Spleen (tissue), 11 donors: ENCODE measurements around the gene YAP1. TPM values are rescaled to one million over a fixed set of nuclear protein-coding genes. Genes with fewer than 3 reads are reported as not detected.

Source experiments
- DNase-seq: peaks from one replicate; pipeline ENCODE4 v3.0.0-alpha.2; 2020
- H3K27ac ChIP-seq, 8 donors: fragments of 200-600 bp; sonication (generic) in 7 of 8; 1 replicate in 4 of 8; 2 replicates in 4 of 8; pipeline versions ENCODE4 v1.5.0 to v1.8.0; 2016 to 2021; ENCODE audit warnings: inconsistent platforms in 4 of 8, mild to moderate bottlenecking in 4 of 8, moderate library complexity in 1 of 8
- H3K27me3 ChIP-seq, 7 donors: fragments of 200-600 bp; sonication (generic) in 6 of 7; replicated peaks in 1 of 7; 1 replicate in 4 of 7; 2 replicates in 3 of 7; pipeline versions ENCODE4 v1.5.0 to v1.8.0; 2016 to 2021; ENCODE audit warnings: inconsistent platforms in 3 of 7, mild to moderate bottlenecking in 1 of 7
- H3K36me3 ChIP-seq, 6 donors: fragments of 200-600 bp; sonication (generic) in 5 of 6; 1 replicate in 4 of 6; 2 replicates in 2 of 6; pipeline versions ENCODE4 v1.5.0 to v1.8.0; 2016 to 2021; ENCODE audit warnings: inconsistent platforms in 2 of 6
- H3K4me1 ChIP-seq, 6 donors: fragments of 200-600 bp; sonication (generic) in 5 of 6; 1 replicate in 3 of 6; 2 replicates in 3 of 6; pipeline versions ENCODE4 v1.5.0 to v1.8.0; 2016 to 2021; ENCODE audit warnings: inconsistent platforms in 3 of 6
- H3K4me3 ChIP-seq, 8 donors: fragments of 200-600 bp; sonication (generic) in 7 of 8; 1 replicate in 4 of 8; 2 replicates in 4 of 8; pipeline versions ENCODE4 v1.5.0 to v1.8.0; 2016 to 2021; ENCODE audit warnings: inconsistent platforms in 4 of 8, mild to moderate bottlenecking in 4 of 8, moderate library complexity in 2 of 8
- H3K9me3 ChIP-seq, 8 donors: fragments of 200-600 bp; sonication (generic) in 7 of 8; 1 replicate in 4 of 8; 2 replicates in 4 of 8; pipeline versions ENCODE4 v1.5.0 to v1.8.0; 2016 to 2021; ENCODE audit warnings: inconsistent platforms in 4 of 8
- CTCF ChIP-seq, 11 experiments: fragments of 200-600 bp in 7 of 11; fragments of 450-650 bp in 4 of 11; sonication (generic) in 4 of 11; IDR thresholded peaks in 8 of 11; conservative IDR thresholded peaks in 3 of 11; 1 replicate in 7 of 11; 2 replicates in 4 of 11; pipeline versions ENCODE4 v1.4.0 to v1.8.0; 2016 to 2021; ENCODE audit warnings: antibody characterized with exemption in 11 of 11, inconsistent platforms in 4 of 11, mild to moderate bottlenecking in 1 of 11
- POLR2A ChIP-seq, 3 donors: fragments of 450-650 bp; IDR thresholded peaks; one replicate each; pipeline ENCODE4 v1.5.1; 2017; ENCODE audit warnings: antibody characterized with exemption in 3 of 3, mild to moderate bottlenecking in 1 of 3
- POLR2AphosphoS5 ChIP-seq, 3 donors: sonication (generic); formaldehyde crosslinking; IDR thresholded peaks; one replicate each; pipeline ENCODE4 v1.5.1; 2017; ENCODE audit warnings: antibody characterized with exemption in 3 of 3
- WGBS, 5 donors: extraction: QIAGEN DNeasy Blood & Tissue Kit in 3 of 5; methylation state at CpG; one replicate each; pipeline versions ENCODE4 v1.1.5 to v1.1.7; 2013 to 2018; 5-methylcytosine and 5-hydroxymethylcytosine counted together
- intact Hi-C: fragments of 100-400 bp; cut with DNase I; formaldehyde crosslinking; loops from one replicate; pipeline ENCODE4 v1.15.0; 2023; ENCODE audit warnings: low total_unique reads
- polyA plus RNA-seq, 3 donors: library from polyadenylated mRNA; stranded (reverse); fragments of 200-250 nt; gene quantifications; one replicate each; pipeline ENCODE4 v1.2.1, GENCODE V29; 2013
- total RNA-seq, 7 donors: library from RNA; depleted of rRNA in 3 of 7; stranded (reverse); fragments of >200 nt in 3 of 7; fragmentation: NEBNext Ultra II Directional in 4 of 7; extraction: Animal tissue kit (Norgen Biotek cat#: 25700) in 4 of 7; gene quantifications; one replicate each; pipeline versions ENCODE4 v1.1.0 to v1.2.1, GENCODE V29; 2016 to 2021
- donor health status: healthy with polysubstance abuse.
- donor health status: DM: no; HTN: no; CAD: no; lungs with moderate emphysema.
- donor health status: DM: no; HTN: no; CAD: no.
- donor health status: Bipolar disorder and iron deficiency.
- donor health status: healthy.
- donor health status: DM: no; HTN: no; CAD: no.
- donor health status: DM: yes; HTN: yes; CAD: no.

The YAP1 gene
- total and polyA plus RNA-seq, 10 donors = 4.9 to 37.3 (median 31.4) TPM

- H3K27ac ChIP-seq = no peak overlapping the region
- no peak overlapping the region for H3K4me3 ChIP-seq
- H3K4me1 ChIP-seq = no peaks in the 10 kb centered on the region
- no peaks in the 10 kb centered on the region for H3K36me3 ChIP-seq
- TF ChIP-seq CTCF (IDR thresholded peaks at IDR 0.05 in 8 of 11, conservative IDR thresholded peaks at IDR 0.05 in 3 of 11) (no peak), POLR2A (IDR thresholded peaks at IDR 0.05) (no peak), POLR2AphosphoS5 (IDR thresholded peaks at IDR 0.05) (no peak)
- no peak for DNase-seq
- H3K9me3 ChIP-seq = no peaks in the 10 kb centered on the region
- intact Hi-C loops = no loop called here
- 58 to 75% (median 71%) methylated on average over 6 of the region's 6 CpGs for WGBS, 5 donors
- peaks cover 0 to 10% (median 0%) of the 10 kb centered on the region in 7 donors for H3K27me3 ChIP-seq
Measured at GRCh38 chr11:102186551-102187191, 76.4 kb downstream of the YAP1 start.

- H3K36me3 ChIP-seq = no peaks in the 10 kb centered on the region
- no peak overlapping the region for H3K27ac ChIP-seq
- intact Hi-C loops = no loop called here
- H3K27me3 ChIP-seq = peaks cover 0 to 10% (median 0%) of the 10 kb centered on the region in 7 donors
- H3K9me3 ChIP-seq = no peaks in the 10 kb centered on the region
- H3K4me3 ChIP-seq = no peak overlapping the region
- DNase-seq = no peak
- H3K4me1 ChIP-seq = no peaks in the 10 kb centered on the region
- TF ChIP-seq POLR2AphosphoS5 (IDR thresholded peaks at IDR 0.05) (no peak), CTCF (IDR thresholded peaks at IDR 0.05 in 8 of 11, conservative IDR thresholded peaks at IDR 0.05 in 3 of 11) (no peak), POLR2A (IDR thresholded peaks at IDR 0.05) (no peak)
- WGBS, 5 donors = 57 to 76% (median 63%) methylated on average over 8 of the region's 8 CpGs
Measured at GRCh38 chr11:102187416-102188151, 77.3 kb downstream of the YAP1 start.

- no peaks in the 10 kb centered on the region for H3K9me3 ChIP-seq
- no peaks in the 10 kb centered on the region for H3K36me3 ChIP-seq
- H3K4me3 ChIP-seq = no peak overlapping the region
- H3K27ac ChIP-seq = no peak overlapping the region
- no peaks in the 10 kb centered on the region for H3K4me1 ChIP-seq
- TF ChIP-seq POLR2AphosphoS5 (IDR thresholded peaks at IDR 0.05) (no peak), CTCF (IDR thresholded peaks at IDR 0.05 in 8 of 11, conservative IDR thresholded peaks at IDR 0.05 in 3 of 11) (no peak), POLR2A (IDR thresholded peaks at IDR 0.05) (no peak)
- DNase-seq = no peak
- WGBS, 5 donors = 69 to 85% (median 74%) methylated on average over 5 of the region's 5 CpGs
- intact Hi-C loops = no loop called here
- peaks cover 0 to 10% (median 0%) of the 10 kb centered on the region in 7 donors for H3K27me3 ChIP-seq
Measured at GRCh38 chr11:102188488-102188887, 78.2 kb downstream of the YAP1 start.

GRCh38 chr11:102191832-102192231 lies 81.6 kb downstream of the YAP1 start:
- peaks cover 0 to 7% (median 0%) of the 10 kb centered on the region in 8 donors for H3K9me3 ChIP-seq
- 91 to 95% (median 91%) methylated on average over 3 of the region's 3 CpGs for WGBS, 5 donors
- no peaks in the 10 kb centered on the region for H3K4me1 ChIP-seq
- H3K36me3 ChIP-seq = no peaks in the 10 kb centered on the region
- no peak overlapping the region for H3K4me3 ChIP-seq
- intact Hi-C loops = no loop called here
- H3K27ac ChIP-seq = no peak overlapping the region
- TF ChIP-seq CTCF (IDR thresholded peaks at IDR 0.05 in 8 of 11, conservative IDR thresholded peaks at IDR 0.05 in 3 of 11) (no peak), POLR2AphosphoS5 (IDR thresholded peaks at IDR 0.05) (no peak), POLR2A (IDR thresholded peaks at IDR 0.05) (no peak)
- DNase-seq = no peak
- peaks cover 0 to 10% (median 0%) of the 10 kb centered on the region in 7 donors for H3K27me3 ChIP-seq
